K562 (cell line): ENCODE results near the gene POMT1. TPM values are rescaled to one million over a fixed set of nuclear protein-coding genes. Genes with fewer than 3 reads are reported as not detected.
A peak's percentile ranks its signal among the peaks of the same experiment; 100 is the strongest.

Source experiments
- FIP1L1 ChIP-seq: fragments of 200-400 bp; formaldehyde crosslinking; IDR thresholded peaks from 2 replicates; pipeline ENCODE4 v1.6.1; 2018; ENCODE audit warnings: mild to moderate bottlenecking, low read depth, low read length; ENCODE audit not compliant: poor library complexity, severe bottlenecking
- FOXM1 ChIP-seq, 2 experiments: fragments of 450-650 bp in 1 of 2; sonication (generic) in 1 of 2; formaldehyde crosslinking in 1 of 2; IDR thresholded peaks; 2 replicates each; pipeline versions ENCODE4 v1.6.1 to v1.9.0; 2017 to 2022; ENCODE audit warnings: low read depth in 2 of 2, mild to moderate bottlenecking in 2 of 2, missing genetic modification reagents in 1 of 2, moderate library complexity in 1 of 2
- GTF2B ChIP-seq: IDR thresholded peaks from 2 replicates; pipeline ENCODE4 v1.6.1; 2011; ENCODE audit not compliant: insufficient read length; ENCODE audit errors: extremely low read depth
- MCM5 ChIP-seq: fragments of 450-650 bp; IDR thresholded peaks from 2 replicates; pipeline ENCODE4 v1.6.1; 2016; ENCODE audit warnings: low read depth
- MEIS2 ChIP-seq: fragments of 450-650 bp; IDR thresholded peaks from 2 replicates; pipeline ENCODE4 v1.6.1; 2014; ENCODE audit warnings: mild to moderate bottlenecking; ENCODE audit not compliant: partially characterized antibody
- MTA1 ChIP-seq: fragments of 450-650 bp; IDR thresholded peaks from 2 replicates; pipeline ENCODE4 v1.6.1; 2017; ENCODE audit warnings: borderline replicate concordance
- NCOA1 ChIP-seq: fragments of 450-650 bp; IDR thresholded peaks from 2 replicates; pipeline ENCODE4 v1.6.1; 2016; ENCODE audit warnings: low read depth
- PHF20 ChIP-seq: fragments of 450-650 bp; IDR thresholded peaks from 2 replicates; pipeline ENCODE4 v1.6.1; 2018; ENCODE audit not compliant: partially characterized antibody
- RFX1 ChIP-seq: fragments of 450-650 bp; IDR thresholded peaks from 2 replicates; pipeline ENCODE4 v1.6.1; 2016; ENCODE audit warnings: mild to moderate bottlenecking, moderate library complexity
- SIX5 ChIP-seq, 2 experiments: IDR thresholded peaks; 2 replicates each; pipeline ENCODE4 v1.6.1; 2011; ENCODE audit warnings: low read length in 2 of 2, borderline replicate concordance in 1 of 2, low read depth in 1 of 2, mild to moderate bottlenecking in 1 of 2, moderate library complexity in 1 of 2; ENCODE audit not compliant: insufficient read depth in 1 of 2
- SMARCA4 ChIP-seq: fragments of 450-650 bp; IDR thresholded peaks from 2 replicates; pipeline ENCODE4 v1.6.1; 2016
- SP2 ChIP-seq: IDR thresholded peaks from 2 replicates; pipeline ENCODE4 v1.6.1; 2011; ENCODE audit warnings: mild to moderate bottlenecking, low read depth, low read length, moderate library complexity; ENCODE audit not compliant: poor library complexity, severe bottlenecking; ENCODE audit errors: extremely low read depth
- SUPT5H ChIP-seq: fragments of 450-650 bp; IDR thresholded peaks from 2 replicates; pipeline ENCODE4 v1.6.1; 2016
- TBL1XR1 ChIP-seq, 2 experiments: IDR thresholded peaks; 2 replicates each; pipeline ENCODE4 v1.6.1; 2012; ENCODE audit warnings: improper control_type of control experiment in 2 of 2, low read length in 2 of 2, mild to moderate bottlenecking in 1 of 2
- TFAP4 ChIP-seq: sonication (generic); formaldehyde crosslinking; IDR thresholded peaks from 2 replicates; pipeline ENCODE4 v1.8.0; 2022; ENCODE audit warnings: missing genetic modification reagents, mild to moderate bottlenecking, moderate library complexity, borderline replicate concordance
- TGIF2 ChIP-seq: sonication (generic); formaldehyde crosslinking; IDR thresholded peaks from 2 replicates; pipeline ENCODE4 v1.8.1; 2022; ENCODE audit warnings: mild to moderate bottlenecking, missing genetic modification reagents, moderate library complexity
- TSC22D4 ChIP-seq: fragments of 450-650 bp; IDR thresholded peaks from 2 replicates; pipeline ENCODE4 v1.6.1; 2016; ENCODE audit warnings: missing genetic modification characterization, missing biosample characterization, control low read depth
- ZBTB1 ChIP-seq: sonication (generic); formaldehyde crosslinking; IDR thresholded peaks from 2 replicates; pipeline ENCODE4 v1.8.1; 2023; ENCODE audit warnings: missing genetic modification reagents, low read depth, mild to moderate bottlenecking, borderline replicate concordance
- ZBTB8A ChIP-seq: fragments of 450-650 bp; IDR thresholded peaks from 2 replicates; pipeline ENCODE4 v1.6.1; 2018; ENCODE audit warnings: mild to moderate bottlenecking, moderate library complexity; ENCODE audit not compliant: partially characterized antibody
- ZBTB9 ChIP-seq: fragments of 450-650 bp; formaldehyde crosslinking; IDR thresholded peaks from 2 replicates; pipeline ENCODE4 v1.4.0; 2020; ENCODE audit warnings: mild to moderate bottlenecking, moderate library complexity
- ZNF146 ChIP-seq: IDR thresholded peaks from one replicate; pipeline ENCODE4 v1.6.1; 2018; ENCODE audit warnings: missing compliant biosample characterization; ENCODE audit not compliant: unreplicated experiment
- ZNF239 ChIP-seq: fragments of 250-450 bp; sonication (Bioruptor Pico); IDR thresholded peaks from 2 replicates; pipeline ENCODE4 v1.4.0; 2020; ENCODE audit warnings: mild to moderate bottlenecking
- ZNF507 ChIP-seq: conservative IDR thresholded peaks from 2 replicates; pipeline ENCODE4 v1.6.1; 2017; ENCODE audit warnings: missing genetic modification characterization, missing compliant biosample characterization
- polyA plus RNA-seq, 8 experiments: library from polyadenylated mRNA; depleted of rRNA in 4 of 8; stranded (reverse) in 5 of 8; unstranded in 3 of 8; fragments of >200 nt; fragmentation: Nextera tagmentation in 2 of 8; fragmentation: Illumina TruSeq in 1 of 8; extraction: Ambion mirVana in 2 of 8; extraction: Trizol in 1 of 8; gene quantifications; 2 replicates each; pipeline versions ENCODE4 v1.2.1 to v1.2.3, GENCODE V29; 2011 to 2014; ENCODE audit warnings: inconsistent platforms in 1 of 8, missing spikeins in 1 of 8
- total RNA-seq, 7 experiments: library from RNA; depleted of rRNA in 6 of 7; stranded (reverse); fragments of >200 nt in 6 of 7; fragmentation: Illumina TruSeq in 2 of 7; extraction: Trizol in 2 of 7; gene quantifications; 2 replicates each; pipeline versions ENCODE4 v1.2.1 to v1.2.3, GENCODE V29; 2011 to 2021; ENCODE audit warnings: low replicate concordance in 1 of 7
- TF ChIP-seq, protein P1 (sequence below): conservative IDR thresholded peaks from 2 replicates; pipeline ENCODE4 v1.6.1; 2011; ENCODE audit warnings: low read depth, mild to moderate bottlenecking, low read length; ENCODE audit not compliant: control insufficient read depth

The POMT1 gene
- total and polyA plus RNA-seq, 9 of the 15 experiments (the other 6 are each of a cell fraction or from before 2014, with no cell fraction given), result 1.8 to 23.5 (median 14.6) TPM

DNA sequence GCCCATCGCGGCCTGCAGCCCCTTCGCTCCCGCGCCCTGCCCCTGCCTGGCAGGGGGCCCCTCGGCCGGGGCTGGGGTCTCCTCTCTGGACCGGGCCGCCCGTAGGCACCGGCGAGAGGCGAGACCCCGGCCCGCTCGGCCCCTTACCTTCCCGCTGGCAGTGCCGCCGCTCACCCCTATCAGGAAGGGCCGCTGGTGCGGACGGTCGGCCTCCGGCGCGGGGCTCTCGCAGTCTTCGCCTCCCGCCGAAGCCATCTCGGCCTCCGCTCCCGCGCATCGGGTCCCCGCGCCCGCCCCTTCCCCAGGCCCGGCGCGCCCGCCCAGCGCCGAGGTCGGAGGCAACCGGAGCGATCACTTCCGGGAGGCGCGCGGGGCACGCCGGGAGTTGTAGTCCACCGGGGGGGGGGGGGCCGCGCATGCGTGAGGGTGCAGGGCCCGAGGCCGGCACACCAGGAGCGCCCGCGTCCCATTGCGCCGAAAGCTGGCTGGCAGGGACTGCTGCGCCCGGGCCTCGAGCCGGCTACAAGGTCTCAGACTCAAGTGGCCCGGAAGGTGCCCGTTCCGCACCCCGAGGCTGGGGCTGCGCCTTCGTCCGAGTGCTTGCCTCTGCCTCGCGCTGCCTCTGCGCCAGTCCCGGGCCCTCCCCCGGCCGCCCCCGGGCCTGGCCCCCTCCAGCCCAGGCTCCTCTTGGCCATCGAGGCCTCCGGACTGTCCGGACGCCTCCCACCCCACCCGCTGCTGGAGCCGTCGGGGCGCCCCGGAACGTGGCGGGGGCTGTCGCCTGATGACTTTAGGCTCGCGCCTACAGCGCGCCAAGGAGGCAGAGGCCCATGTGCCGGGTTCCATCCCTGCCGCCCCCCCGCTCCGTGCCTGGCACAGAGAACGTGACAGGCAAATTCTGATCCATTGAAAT, 28.5 kb downstream of the POMT1 start, which contains the start of gene UCK1 (continued):
- no peak for TF ChIP-seq ZNF507
- no peak for TF ChIP-seq MTA1
- TF ChIP-seq MCM5, result no peak
- no peak for TF ChIP-seq ZNF239 (CRISPR knock-in tag)
- TF ChIP-seq TGIF2 (CRISPR knock-in tag), result no peak
- TF ChIP-seq GTF2B, result no peak
- no peak for TF ChIP-seq ZNF146
- TF ChIP-seq NCOA1, result no peak
- no peak for TF ChIP-seq TBL1XR1 (IDR thresholded peaks at IDR 0.05; ENCODE audit: low read length in 2 of 2)
- TF ChIP-seq ZBTB9 (CRISPR knock-in tag), result peak; percentile 17; the same call in 1 of the 2 replicates
- no peak for TF ChIP-seq TSC22D4
- no peak for TF ChIP-seq ZBTB8A
- no peak for TF ChIP-seq ZBTB1 (CRISPR knock-in tag)
- no peak for TF ChIP-seq SP2
- TF ChIP-seq RFX1, result no peak
- peak; percentile 65 for TF ChIP-seq MEIS2
- no peak for TF ChIP-seq FIP1L1
- TF ChIP-seq, protein P1, sequence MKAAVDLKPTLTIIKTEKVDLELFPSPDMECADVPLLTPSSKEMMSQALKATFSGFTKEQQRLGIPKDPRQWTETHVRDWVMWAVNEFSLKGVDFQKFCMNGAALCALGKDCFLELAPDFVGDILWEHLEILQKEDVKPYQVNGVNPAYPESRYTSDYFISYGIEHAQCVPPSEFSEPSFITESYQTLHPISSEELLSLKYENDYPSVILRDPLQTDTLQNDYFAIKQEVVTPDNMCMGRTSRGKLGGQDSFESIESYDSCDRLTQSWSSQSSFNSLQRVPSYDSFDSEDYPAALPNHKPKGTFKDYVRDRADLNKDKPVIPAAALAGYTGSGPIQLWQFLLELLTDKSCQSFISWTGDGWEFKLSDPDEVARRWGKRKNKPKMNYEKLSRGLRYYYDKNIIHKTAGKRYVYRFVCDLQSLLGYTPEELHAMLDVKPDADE, result peak; percentile 84
- peak; percentile 71 for TF ChIP-seq PHF20
- no peak for TF ChIP-seq FOXM1 (IDR thresholded peaks at IDR 0.05; ENCODE audit: low read depth)
- TF ChIP-seq FOXM1 (CRISPR knock-in tag; IDR thresholded peaks at IDR 0.05; ENCODE audit: low read depth), result no peak
- TF ChIP-seq TFAP4, result 0 out of 2 replicates have a peak, but pooled peaks have one; percentile 1
- no peak; the same call in 1 of the 2 replicates for TF ChIP-seq SUPT5H
- peak; percentile 48 to 81 for TF ChIP-seq SIX5 (IDR thresholded peaks at IDR 0.05; ENCODE audit: borderline replicate concordance in 1 of 2, insufficient read depth in 1 of 2, low read depth in 1 of 2, low read length in 2 of 2)
- no peak for TF ChIP-seq SMARCA4
